Erythroblast (primary cell): Measurements from ENCODE around the gene ILK.

Experiments
- GATA1 ChIP-seq: IDR thresholded peaks from 2 replicates; pipeline ENCODE4 v1.6.1; 2011; ENCODE audit warnings: low read depth, mild to moderate bottlenecking, control low read depth, low read length, moderate library complexity
- POLR2A ChIP-seq: IDR thresholded peaks from 2 replicates; pipeline ENCODE4 v1.6.1; 2011; ENCODE audit warnings: mild to moderate bottlenecking, low read length

DNA sequence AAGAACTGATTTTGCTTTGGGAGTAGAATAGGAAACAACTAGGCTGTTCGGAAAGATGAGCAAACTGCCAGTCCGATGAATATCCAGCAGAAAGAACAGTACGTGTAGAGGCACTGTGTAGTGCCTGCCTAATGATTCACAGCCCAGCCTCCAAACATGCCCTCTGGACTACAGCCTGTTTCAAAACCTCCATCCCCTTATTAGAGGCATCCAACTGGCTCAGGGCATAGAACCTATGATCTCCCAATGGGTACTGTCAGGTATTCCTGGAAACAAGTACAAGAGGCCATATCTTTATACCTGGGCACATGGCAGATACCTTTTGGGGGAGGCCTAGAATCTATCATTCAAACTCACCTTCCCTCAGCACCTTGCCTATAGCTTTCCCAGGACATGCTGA, 5.0 kb upstream of the ILK start:
- TF ChIP-seq POLR2A, result no peak
- TF ChIP-seq GATA1, result no peak
